ENCODE data around the gene IMPACT. TPM values are rescaled to one million over a fixed set of nuclear protein-coding genes. Genes with fewer than 3 reads are reported as not detected.

Gene IMPACT
- total RNA-seq, 1 donor from 2014 or later, result 25.6 TPM

- no peak overlapping the region for H3K4me3 ChIP-seq
- intact Hi-C loops (cut with DNase I), result no loop called here
- no peaks in the 10 kb centered on the region for H3K9me3 ChIP-seq
- ATAC-seq, result no peak
- H3K27me3 ChIP-seq (ENCODE audit: low read depth), result peaks cover 18% of the 10 kb centered on the region
- no peaks in the 10 kb centered on the region for H3K4me1 ChIP-seq
- H3K36me3 ChIP-seq, result no peaks in the 10 kb centered on the region
- no peak overlapping the region for H3K27ac ChIP-seq
- TF ChIP-seq, protein P1, sequence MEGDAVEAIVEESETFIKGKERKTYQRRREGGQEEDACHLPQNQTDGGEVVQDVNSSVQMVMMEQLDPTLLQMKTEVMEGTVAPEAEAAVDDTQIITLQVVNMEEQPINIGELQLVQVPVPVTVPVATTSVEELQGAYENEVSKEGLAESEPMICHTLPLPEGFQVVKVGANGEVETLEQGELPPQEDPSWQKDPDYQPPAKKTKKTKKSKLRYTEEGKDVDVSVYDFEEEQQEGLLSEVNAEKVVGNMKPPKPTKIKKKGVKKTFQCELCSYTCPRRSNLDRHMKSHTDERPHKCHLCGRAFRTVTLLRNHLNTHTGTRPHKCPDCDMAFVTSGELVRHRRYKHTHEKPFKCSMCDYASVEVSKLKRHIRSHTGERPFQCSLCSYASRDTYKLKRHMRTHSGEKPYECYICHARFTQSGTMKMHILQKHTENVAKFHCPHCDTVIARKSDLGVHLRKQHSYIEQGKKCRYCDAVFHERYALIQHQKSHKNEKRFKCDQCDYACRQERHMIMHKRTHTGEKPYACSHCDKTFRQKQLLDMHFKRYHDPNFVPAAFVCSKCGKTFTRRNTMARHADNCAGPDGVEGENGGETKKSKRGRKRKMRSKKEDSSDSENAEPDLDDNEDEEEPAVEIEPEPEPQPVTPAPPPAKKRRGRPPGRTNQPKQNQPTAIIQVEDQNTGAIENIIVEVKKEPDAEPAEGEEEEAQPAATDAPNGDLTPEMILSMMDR (IDR thresholded peaks at IDR 0.05), result no peak
- DNase-seq, result no peak
Observed at GRCh38 chr18:24421831-24422230, 4.6 kb upstream of the IMPACT start.

GRCh38 chr18:24426073-24426397, 435 bp upstream of the IMPACT start:
- Histone ChIP-seq H3K4me3 (peak overlapping the region; percentile 94), H3K27ac (peak overlapping the region; percentile 91), H3K4me1 (peaks cover 17% of the 10 kb centered on the region), H3K36me3 (peaks cover 3% of the 10 kb centered on the region), H3K27me3 (ENCODE audit: low read depth) (peaks cover 5% of the 10 kb centered on the region), H3K9me3 (no peaks in the 10 kb centered on the region)
- TF ChIP-seq, protein P1 (IDR thresholded peaks at IDR 0.05), result no peak
- DNase-seq (no peak), ATAC-seq (no peak)
- intact Hi-C loops (cut with DNase I), result no loop called here

DNA sequence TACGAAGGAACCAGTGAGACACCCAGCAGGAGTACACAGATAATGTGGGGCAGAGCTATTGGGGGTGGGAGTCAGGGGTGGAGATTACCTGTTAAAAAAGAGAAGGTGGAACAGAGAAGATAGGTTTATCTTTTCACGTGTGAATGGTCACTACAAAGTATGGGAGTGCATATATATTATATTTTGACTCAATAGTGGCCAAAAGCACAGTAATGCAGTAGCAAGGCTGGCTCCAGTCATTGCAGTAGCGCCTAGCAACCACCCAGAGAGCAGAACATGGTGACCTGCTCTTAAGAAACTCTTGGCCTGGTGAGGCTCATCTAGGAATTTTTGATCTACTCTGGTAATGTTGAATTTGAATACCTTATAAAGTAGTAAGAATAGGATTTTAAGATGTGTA, 1.0 kb downstream of the IMPACT start:
- intact Hi-C loops (cut with DNase I), result no loop called here
- Histone ChIP-seq H3K4me3 (peak overlapping the region; percentile 94), H3K4me1 (peaks cover 17% of the 10 kb centered on the region), H3K27me3 (ENCODE audit: low read depth) (peaks cover 5% of the 10 kb centered on the region), H3K9me3 (no peaks in the 10 kb centered on the region), H3K27ac (no peak overlapping the region), H3K36me3 (peaks cover 17% of the 10 kb centered on the region)
- DNase-seq (no peak), ATAC-seq (no peak)
- TF ChIP-seq, protein P1 (IDR thresholded peaks at IDR 0.05), result no peak

- DNase-seq (no peak), ATAC-seq (no peak)
- TF ChIP-seq, protein P1 (IDR thresholded peaks at IDR 0.05), result no peak
- H3K4me3 ChIP-seq, result no peak overlapping the region
- H3K9me3 ChIP-seq, result no peaks in the 10 kb centered on the region
- H3K36me3 ChIP-seq, result peaks cover 19% of the 10 kb centered on the region
- peaks cover 17% of the 10 kb centered on the region for H3K4me1 ChIP-seq
- peaks cover 5% of the 10 kb centered on the region for H3K27me3 ChIP-seq (ENCODE audit: low read depth)
- intact Hi-C loops (cut with DNase I), result no loop called here
- no peak overlapping the region for H3K27ac ChIP-seq
Observed at GRCh38 chr18:24428709-24429108, 2.2 kb downstream of the IMPACT start.

DNA sequence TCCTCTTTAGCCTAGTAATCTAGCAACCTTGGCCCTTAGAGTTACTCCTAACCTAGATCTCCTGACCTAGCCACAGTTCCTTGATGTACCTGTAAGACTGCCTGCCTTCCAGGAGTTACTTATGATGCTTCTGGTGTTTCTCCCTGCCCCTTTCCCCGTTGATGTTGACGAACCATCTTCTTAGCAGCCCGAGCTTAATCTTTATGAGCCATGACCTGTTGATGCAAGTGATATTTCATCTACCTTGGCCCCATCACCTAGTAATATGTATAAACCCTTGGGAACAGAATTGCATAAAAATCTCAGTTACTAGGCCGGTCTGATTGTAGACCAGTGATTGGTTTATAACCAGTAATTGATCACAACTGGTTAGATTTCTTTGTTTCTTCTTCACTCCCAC, 2.7 kb downstream of the IMPACT start:
- intact Hi-C loops (cut with DNase I), result no loop called here
- ATAC-seq, result no peak
- DNase-seq, result no peak
- no peaks in the 10 kb centered on the region for H3K9me3 ChIP-seq
- H3K4me1 ChIP-seq, result peaks cover 17% of the 10 kb centered on the region
- H3K27me3 ChIP-seq (ENCODE audit: low read depth), result peaks cover 5% of the 10 kb centered on the region
- no peak overlapping the region for H3K27ac ChIP-seq
- peaks cover 19% of the 10 kb centered on the region for H3K36me3 ChIP-seq
- no peak overlapping the region for H3K4me3 ChIP-seq
- TF ChIP-seq, protein P1 (IDR thresholded peaks at IDR 0.05), result no peak

DNA sequence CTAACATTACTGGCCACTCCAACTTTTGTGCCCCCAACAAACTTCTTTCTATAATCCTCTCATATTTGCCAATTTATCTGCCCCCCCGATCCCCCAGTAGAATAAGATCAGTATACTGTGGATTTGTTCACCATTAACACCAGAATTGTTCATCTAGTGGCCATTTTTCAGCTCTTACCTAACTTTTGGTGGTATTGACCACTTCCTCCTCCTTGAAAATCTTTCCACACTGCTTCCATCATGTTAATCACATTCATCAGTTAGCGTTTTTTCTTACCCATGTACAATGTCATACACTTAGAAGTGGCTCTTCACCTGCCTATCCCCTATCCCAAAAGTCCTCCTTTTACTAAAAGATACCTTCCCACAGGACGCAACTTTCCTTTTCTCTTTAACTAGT, 6.1 kb downstream of the IMPACT start:
- H3K4me1 ChIP-seq, result peaks cover 11% of the 10 kb centered on the region
- ATAC-seq (no peak), DNase-seq (no peak)
- no peak overlapping the region for H3K4me3 ChIP-seq
- no peak overlapping the region for H3K27ac ChIP-seq
- peaks cover 36% of the 10 kb centered on the region for H3K36me3 ChIP-seq
- TF ChIP-seq, protein P1 (IDR thresholded peaks at IDR 0.05), result no peak
- no peaks in the 10 kb centered on the region for H3K27me3 ChIP-seq (ENCODE audit: low read depth)
- no peaks in the 10 kb centered on the region for H3K9me3 ChIP-seq
- intact Hi-C loops (cut with DNase I), result no loop called here
